GM18519 (cell line): ENCODE data around the gene CCZ1B.
"Not testable (repeated sequence)": the region's sequence is repeated elsewhere in the genome, so short reads cannot be mapped to it uniquely, and the experiment has no call there.

ENCODE experiments used
- ATAC-seq: cut with Tn5 transposase; IDR thresholded peaks from one replicate; pipeline ENCODE4 v1.9.1; 2021; ENCODE audit warnings: mild to moderate bottlenecking, moderate library complexity; ENCODE audit not compliant: unreplicated experiment, low FRiP score

CCZ1B gene

GRCh38 chr7:6750173-6750572 is 75.9 kb downstream of the CCZ1B start:
- not testable (repeated sequence) for ATAC-seq

GRCh38 chr7:6749335-6749734 is 76.7 kb downstream of the CCZ1B start:
- not testable (repeated sequence) for ATAC-seq
